GM15510 (cell line): ENCODE measurements around the gene MIPEP.

Experiments
- POLR2A ChIP-seq: IDR thresholded peaks from 3 replicates; pipeline ENCODE4 v1.6.1; 2011; ENCODE audit warnings: borderline replicate concordance; ENCODE audit not compliant: insufficient read length; ENCODE audit errors: extremely low read depth

MIPEP gene

DNA sequence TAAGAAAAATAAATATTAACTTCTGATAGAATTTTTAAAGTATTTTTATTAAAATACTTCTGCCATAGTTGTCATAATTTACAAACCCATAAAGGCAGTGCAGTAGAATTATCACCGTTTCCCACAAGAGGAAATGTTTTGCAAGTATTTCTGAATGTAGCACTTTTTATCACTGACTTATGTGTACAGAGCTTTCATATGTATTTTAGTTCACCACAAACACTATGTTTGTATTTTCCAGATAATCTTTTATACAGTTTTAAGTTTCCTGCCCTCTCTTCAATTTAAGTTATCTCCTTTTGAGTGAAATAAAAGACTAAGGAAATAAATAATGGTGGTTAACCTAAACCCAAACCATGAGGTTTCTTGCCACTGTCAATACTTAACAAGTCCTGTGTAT is 24.2 kb downstream of the MIPEP start:
- TF ChIP-seq POLR2A = no peak

DNA sequence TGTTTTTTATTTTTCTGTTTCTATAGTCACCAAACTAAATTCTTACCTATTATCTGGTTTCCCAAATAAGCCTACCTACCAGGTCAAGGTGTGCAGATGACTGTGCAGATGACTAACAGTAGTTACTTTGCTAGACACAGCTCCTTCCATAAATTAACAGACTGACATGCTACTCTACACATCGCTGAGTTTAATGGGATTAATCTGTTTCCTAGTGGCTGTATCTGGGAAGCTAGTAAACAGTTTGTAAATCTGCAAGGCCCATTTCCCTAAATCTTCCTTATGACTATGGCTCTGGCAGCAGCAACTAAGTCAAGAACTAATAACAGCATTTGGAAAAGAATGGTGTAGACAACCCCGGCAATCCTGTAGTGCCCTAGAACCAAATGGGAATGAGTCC is 27.9 kb downstream of the MIPEP start:
- no peak for TF ChIP-seq POLR2A

DNA sequence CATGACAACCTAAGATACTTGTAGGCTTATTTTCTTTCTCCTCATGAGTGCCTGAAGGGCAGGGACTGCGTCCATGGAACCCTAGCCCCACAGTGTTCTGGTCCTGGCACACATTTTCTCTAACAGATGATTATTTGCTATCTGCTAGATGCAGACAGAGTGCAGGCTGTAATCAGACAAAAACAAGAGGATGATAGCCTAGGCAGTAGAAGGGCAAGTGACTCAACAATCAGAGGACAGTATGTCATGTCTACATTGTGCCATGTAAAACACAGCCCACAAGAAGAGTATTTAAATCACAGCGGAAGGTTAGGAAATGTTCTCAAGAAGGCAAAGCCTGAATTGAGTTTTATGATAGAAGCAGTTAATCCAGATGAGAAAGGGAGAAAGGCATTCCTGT is 29.3 kb downstream of the MIPEP start:
- TF ChIP-seq POLR2A = no peak

DNA sequence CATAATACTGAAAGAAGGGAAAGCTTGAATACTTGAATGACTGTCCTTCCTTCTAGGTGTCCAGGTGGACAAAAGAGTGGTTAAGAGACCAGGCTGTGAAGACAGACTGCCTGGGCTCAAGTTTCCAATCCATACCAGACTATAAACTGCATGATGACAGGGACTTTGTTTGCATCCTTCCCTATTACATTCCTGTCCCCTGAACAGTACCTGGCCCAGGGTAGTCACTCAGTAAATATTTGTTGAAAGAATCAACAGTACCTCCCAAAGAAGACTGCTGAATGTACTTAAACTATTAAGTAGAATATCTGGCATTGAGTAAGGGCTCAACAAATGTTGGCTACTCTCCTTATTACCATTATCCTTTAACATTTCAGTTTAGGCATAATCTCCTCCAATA is 29.7 kb downstream of the MIPEP start:
- TF ChIP-seq POLR2A = no peak

DNA sequence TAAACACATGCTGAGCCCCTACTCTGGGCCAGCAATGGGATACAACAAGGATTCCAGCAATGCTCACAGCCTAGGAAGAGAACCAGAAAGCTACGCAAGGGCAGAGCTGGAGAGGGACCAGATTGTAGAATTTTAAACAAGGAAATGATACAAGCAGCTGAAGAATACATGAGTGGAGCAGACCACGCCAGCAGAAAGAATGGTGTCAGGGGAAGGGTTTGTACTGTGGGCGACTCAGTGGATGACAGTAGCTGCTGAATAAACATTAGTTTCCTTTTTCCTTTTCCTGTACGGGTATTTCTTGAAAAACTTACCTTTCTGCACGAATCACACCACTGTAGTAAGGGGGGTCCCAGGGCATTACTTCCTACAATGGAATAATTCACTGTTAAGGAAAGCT is 30.7 kb downstream of the MIPEP start:
- no peak for TF ChIP-seq POLR2A

DNA sequence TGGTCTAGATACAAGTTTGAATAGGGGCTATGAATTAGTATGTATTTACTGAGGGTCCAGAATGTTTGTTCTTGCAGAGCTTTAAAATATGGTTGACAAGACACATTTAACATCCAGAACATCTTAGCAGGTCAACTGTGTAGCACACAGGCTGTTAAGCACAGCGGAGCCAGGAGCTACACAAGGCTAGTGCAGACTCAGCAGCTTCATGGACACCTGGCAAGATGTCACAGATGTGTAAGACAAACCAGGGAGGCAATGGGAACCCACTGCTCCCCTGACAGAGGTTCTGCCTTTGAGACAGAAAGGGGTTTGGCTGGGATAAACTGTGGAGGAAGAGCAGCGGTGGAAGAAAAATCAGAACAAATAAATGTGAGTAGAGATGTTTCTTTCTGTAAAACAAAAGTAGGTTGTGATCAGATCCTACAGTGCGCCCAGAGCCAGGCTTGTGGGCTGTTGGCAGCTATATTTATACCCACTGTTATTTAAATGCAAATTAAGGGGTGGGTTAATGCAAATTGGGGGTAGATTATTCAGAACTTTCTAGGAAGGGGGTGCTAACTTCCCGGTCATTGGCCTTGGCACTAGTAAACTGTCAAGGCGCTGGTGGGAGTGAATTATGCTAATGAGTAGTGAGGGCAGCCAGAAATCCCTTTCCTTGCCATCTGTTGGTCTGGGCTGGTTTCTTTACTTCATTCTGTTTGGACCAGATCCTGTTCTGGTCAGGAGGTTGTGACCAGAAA is 33.0 kb downstream of the MIPEP start:
- TF ChIP-seq POLR2A = no peak

DNA sequence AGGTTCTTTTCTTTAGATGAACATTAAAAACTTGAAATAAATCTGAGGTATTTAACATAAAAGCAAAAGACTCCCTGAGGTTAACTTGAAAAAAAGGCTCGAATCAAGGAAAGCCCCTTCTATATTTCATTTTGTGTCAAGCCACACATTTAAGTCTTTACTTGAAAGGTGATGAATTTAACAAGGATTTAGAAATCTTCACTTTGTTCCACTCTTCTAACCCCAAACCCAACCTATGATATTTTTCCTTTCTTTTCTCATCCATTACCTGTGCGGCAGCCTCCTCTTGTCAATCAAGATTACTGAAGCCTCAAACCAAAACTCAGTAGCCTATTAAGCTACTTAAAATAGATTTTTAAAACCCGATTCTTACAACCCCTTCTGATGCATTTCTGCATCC is 33.8 kb downstream of the MIPEP start:
- no peak for TF ChIP-seq POLR2A

DNA sequence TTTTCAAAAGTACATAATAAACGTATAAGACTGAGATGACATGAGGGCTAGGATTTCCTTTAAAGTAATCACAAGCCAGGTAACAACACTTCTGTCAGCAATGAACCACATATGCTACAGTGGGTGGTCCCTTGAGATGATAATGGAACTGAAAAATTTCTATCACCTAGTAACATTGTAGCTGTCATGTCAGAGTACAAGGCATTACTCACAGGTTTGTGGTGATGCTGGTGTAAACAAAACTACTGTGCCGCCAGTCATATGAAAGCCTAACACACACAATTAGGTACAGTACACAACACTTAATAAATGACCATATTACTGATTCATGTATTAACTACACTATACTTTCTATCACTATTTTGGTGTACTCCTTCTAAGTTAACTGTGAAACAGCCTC is 36.8 kb downstream of the MIPEP start:
- no peak for TF ChIP-seq POLR2A

DNA sequence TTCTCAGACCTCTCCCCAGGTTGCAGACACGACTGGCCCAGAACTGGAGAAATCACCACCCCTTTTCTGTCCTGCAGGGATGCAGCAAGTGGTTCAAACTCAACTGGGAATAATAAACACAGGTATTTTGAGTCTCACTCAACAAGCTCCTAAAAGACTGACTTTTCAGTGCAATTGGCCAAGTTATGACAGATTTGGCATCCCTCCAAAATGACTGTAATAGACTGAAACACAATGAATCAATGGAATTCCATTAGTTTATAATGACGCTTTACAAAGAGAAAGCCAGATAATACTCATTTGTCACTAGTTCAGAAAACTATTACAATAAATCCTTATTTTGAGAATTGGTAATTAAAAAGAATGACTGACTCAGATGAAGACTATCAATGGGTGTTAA is 38.1 kb downstream of the MIPEP start:
- TF ChIP-seq POLR2A = no peak

DNA sequence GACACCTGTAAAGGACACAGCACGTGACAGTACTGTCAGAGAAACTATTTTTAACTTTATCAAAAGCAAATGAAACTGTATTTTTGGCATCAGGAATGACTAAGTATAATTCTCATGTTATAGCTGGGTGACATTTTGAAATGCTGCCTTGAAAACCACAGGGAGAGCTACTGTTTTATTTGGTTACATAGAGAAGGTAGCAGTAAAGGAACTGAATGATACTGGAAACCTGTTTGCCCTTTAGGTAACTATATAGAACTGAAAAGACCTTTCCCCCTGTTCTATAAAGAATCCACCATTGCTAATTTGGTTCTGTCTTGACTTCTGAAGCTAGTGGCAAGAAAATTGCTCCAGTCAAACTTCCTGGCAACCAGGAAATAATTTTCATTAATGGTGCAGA is 39.1 kb downstream of the MIPEP start:
- no peak for TF ChIP-seq POLR2A

DNA sequence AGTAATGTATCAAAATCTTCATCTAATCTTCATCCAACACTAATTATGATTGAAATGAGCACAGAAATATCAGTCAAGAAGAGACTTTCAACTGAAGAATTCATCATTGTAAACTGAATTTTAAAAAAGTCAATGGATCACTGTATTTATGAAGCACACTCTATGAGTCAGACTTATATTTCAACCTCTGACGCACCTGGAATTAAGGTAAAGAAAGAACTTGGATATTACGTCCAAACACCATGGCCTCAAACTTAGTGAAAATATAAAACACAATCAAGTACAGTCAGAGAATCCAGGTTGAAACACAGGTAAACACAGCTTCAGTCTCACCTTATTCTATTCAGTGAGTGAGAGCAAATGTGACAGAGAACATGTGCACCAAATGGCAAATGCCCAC is 39.5 kb downstream of the MIPEP start:
- no peak for TF ChIP-seq POLR2A

DNA sequence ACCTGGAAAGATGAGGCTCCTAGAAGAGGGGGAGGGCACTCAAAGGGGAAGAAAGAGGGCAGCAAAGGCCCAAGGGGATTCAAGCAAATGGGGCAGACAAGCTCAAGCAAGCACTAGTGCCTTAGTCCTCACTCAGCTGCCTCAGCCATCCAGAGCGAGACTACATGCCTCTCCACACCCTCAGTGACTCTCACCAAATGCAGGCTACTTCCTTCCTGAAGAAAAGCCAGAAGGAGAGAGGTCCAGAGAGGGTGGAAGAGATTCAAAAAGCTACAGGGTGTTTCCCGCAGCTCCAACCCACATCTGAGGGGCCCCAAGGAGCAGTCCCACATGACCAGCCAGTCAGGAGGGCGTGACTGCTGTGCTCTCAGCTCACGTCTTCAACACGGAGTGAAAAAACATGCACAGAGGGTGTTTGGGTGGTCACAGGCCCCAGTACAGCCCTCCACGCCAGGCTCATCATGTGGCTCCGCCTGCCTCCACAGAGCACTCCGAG is 40.5 kb downstream of the MIPEP start:
- no peak for TF ChIP-seq POLR2A

DNA sequence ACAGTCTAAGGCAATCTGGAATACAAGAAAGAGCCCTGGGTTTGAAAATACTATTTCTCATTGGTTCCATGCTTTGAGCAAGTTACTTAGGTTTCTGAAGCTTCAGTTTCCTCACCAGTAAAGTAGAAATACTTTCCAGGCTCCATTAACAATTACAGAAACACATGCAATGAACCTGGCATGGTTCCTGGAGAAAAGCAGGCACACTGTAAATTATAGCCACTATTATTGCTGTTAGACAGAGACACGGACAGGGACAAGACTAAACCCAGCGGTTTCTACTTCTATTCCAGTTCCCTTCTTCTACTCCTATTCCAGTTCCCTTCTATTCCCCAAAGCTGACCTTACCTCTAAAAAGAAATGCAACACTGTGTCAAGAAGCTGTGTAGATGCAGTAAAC is 41.2 kb downstream of the MIPEP start:
- no peak for TF ChIP-seq POLR2A

DNA sequence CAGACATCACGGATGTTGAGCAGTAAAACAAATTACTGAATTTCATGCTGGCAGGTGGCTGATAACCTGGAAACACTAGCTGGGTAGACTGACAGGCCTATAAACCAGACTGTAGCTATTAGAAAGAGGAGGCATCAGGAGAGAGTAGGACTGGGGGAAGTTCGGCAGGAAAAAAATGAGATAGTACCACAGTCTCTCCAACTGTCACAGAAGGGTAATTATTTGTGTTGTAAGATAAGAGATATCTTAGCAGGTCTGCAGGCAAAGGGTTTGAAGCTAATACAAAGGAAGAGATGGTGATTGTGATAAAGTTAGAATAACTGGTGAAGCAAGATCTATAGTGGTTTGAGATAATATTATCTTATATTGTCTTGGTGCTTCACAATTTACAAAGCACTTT is 41.7 kb downstream of the MIPEP start:
- TF ChIP-seq POLR2A = no peak

DNA sequence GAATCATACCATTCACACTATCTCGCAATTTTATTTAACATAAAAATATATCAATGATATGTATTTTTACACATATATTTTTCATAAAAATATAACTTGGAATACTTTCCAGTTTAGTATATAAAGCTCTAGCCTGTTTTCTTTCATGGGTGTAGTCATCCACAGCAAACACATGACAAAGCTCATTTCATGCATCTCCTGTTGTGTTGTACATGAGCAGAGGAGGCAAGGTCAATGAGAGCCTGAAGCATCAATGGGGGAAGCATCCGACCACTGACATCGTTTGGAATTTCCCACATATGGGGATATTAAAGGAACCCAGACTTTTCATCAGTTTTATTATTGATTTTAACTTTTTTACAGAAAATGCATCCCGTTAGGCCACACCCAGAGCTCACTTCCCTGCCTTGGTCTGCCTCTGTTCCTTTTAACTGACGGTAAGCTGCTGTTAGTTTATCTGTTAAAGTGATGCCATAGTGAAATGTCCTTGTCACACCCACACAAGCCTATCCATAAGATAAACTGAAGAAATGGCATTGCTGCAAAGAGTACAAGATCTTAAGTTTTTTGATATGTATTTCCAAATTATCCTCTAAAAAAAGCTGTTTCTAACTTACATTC is 44.0 kb downstream of the MIPEP start:
- TF ChIP-seq POLR2A = no peak

DNA sequence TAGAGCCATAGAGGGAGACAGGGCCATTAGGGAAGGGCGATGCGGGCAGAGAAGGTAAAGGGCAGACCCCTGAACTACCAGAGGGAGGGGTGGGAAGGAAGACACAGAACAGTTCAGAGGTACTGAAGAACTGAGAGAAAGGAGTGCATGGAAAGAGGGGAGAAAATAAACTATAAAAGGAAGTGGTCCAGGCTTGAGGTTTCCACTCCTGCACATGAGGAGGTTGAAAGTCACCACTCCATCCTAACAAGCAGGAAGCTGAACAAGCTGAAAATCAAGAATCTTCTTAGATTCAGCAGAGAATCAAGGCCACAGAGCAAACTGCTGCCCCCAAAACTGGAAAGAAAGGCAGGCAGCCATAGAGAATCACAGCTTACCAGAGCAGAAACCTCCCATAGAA is 45.1 kb downstream of the MIPEP start:
- TF ChIP-seq POLR2A = no peak

DNA sequence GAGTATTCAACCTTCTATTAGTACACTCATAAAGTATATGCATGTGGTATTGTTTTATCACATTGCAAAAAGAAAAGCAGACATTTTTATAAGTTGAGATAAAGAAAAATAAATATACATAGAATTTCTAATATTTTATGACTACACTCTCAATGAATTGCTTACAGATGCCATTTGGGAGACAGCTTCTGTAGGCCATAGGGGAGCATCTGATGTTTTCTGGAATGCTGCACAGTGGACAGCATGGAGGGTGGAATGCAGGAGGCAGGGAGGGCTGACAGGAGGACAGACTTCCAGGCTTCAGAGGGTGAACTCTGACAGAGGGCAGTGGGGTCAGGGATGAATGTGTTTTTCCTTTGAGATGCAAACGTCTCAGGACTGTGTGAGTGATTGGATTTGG is 45.8 kb downstream of the MIPEP start:
- no peak for TF ChIP-seq POLR2A

DNA sequence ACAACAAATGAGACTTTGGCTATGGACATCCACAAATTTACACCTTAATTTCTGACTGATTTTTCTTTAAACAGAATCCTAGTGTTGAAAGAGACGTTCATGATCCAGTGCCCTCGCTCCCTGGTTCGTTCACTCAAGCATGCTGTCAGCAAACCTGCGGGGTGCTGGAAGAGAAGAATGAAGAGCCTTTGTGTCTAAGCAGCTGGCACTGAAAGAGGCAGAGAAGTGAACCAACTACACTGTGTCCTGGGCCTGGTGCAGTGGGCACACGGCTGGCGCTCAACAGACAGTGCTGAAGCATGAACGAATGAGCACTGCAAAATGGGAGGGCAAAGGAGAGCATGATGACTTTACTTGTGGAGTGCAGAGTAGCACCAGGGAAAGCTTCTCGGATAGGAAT is 46.8 kb downstream of the MIPEP start:
- TF ChIP-seq POLR2A = no peak
